GM18517 (cell line): ENCODE data around the gene BBLN.

Experiments
- ATAC-seq: cut with Tn5 transposase; IDR thresholded peaks from one replicate; pipeline ENCODE4 v1.9.1; 2021; ENCODE audit warnings: mild to moderate bottlenecking, moderate library complexity; ENCODE audit not compliant: unreplicated experiment

Gene BBLN

GRCh38 chr9:128211186-128211980 is 51.3 kb downstream of the BBLN start:
- no peak for ATAC-seq

- ATAC-seq: no peak
Observed at GRCh38 chr9:128211981-128212281, 51.9 kb downstream of the BBLN start.
